HepG2 (cell line): ENCODE data around the gene AFAP1. TPM values are rescaled to one million over a fixed set of nuclear protein-coding genes. Genes with fewer than 3 reads are reported as not detected.

Experiments
- AKAP8 ChIP-seq: sonication (generic); formaldehyde crosslinking; IDR thresholded peaks from 2 replicates; pipeline ENCODE4 v1.5.1; 2020; ENCODE audit warnings: mild to moderate bottlenecking, missing genetic modification reagents
- BRF2 ChIP-seq: sonication (generic); formaldehyde crosslinking; IDR thresholded peaks from 2 replicates; pipeline ENCODE4 v1.8.1; 2022; ENCODE audit warnings: mild to moderate bottlenecking, missing genetic modification reagents
- CC2D1A ChIP-seq: sonication (generic); formaldehyde crosslinking; IDR thresholded peaks from 2 replicates; pipeline ENCODE4 v1.8.1; 2023; ENCODE audit warnings: mild to moderate bottlenecking, missing genetic modification reagents
- CEBPG ChIP-seq: IDR thresholded peaks from 2 replicates; pipeline ENCODE4 v1.6.1; 2016
- ELF4 ChIP-seq: sonication (generic); formaldehyde crosslinking; IDR thresholded peaks from 2 replicates; pipeline ENCODE4 v1.5.0; 2020; ENCODE audit warnings: missing genetic modification reagents, mild to moderate bottlenecking, moderate library complexity, borderline replicate concordance
- FOXA1 ChIP-seq, 2 experiments: fragments of 450-650 bp in 1 of 2; sonication (generic) in 1 of 2; formaldehyde crosslinking in 1 of 2; IDR thresholded peaks; 2 replicates each; pipeline versions ENCODE4 v1.4.0 to v1.6.1; 2016 to 2020; ENCODE audit warnings: missing genetic modification reagents in 1 of 2
- FOXM1 ChIP-seq: sonication (generic); formaldehyde crosslinking; IDR thresholded peaks from 2 replicates; pipeline ENCODE4 v1.5.0; 2020; ENCODE audit warnings: missing genetic modification reagents
- HOXA3 ChIP-seq: sonication (generic); formaldehyde crosslinking; IDR thresholded peaks from 2 replicates; pipeline ENCODE4 v1.5.0; 2020; ENCODE audit warnings: missing genetic modification reagents
- MTF2 ChIP-seq: sonication (generic); formaldehyde crosslinking; IDR thresholded peaks from 2 replicates; pipeline ENCODE4 v1.5.0; 2020; ENCODE audit warnings: missing genetic modification reagents, borderline replicate concordance
- NCOA2 ChIP-seq: sonication (generic); formaldehyde crosslinking; IDR thresholded peaks from 2 replicates; pipeline ENCODE4 v1.8.0; 2022; ENCODE audit warnings: inconsistent platforms
- NFYB ChIP-seq: sonication (generic); formaldehyde crosslinking; IDR thresholded peaks from 2 replicates; pipeline ENCODE4 v1.4.0; 2020; ENCODE audit warnings: missing genetic modification reagents
- SALL1 ChIP-seq: sonication (generic); formaldehyde crosslinking; IDR thresholded peaks from 2 replicates; pipeline ENCODE4 v1.8.0; 2022; ENCODE audit warnings: mild to moderate bottlenecking, missing genetic modification reagents
- ZBTB26 ChIP-seq: IDR thresholded peaks from 2 replicates; pipeline ENCODE4 v1.6.1; 2016; ENCODE audit warnings: missing compliant biosample characterization, missing genetic modification reagents, borderline replicate concordance
- ZNF24 ChIP-seq: fragments of 450-650 bp; IDR thresholded peaks from 2 replicates; pipeline ENCODE4 v1.6.1; 2017; ENCODE audit warnings: antibody characterized with exemption, mild to moderate bottlenecking
- ZNF253 ChIP-seq: sonication (generic); formaldehyde crosslinking; IDR thresholded peaks from 2 replicates; pipeline ENCODE4 v1.8.0; 2022; ENCODE audit warnings: mild to moderate bottlenecking, missing genetic modification reagents, borderline replicate concordance
- ZNF292 ChIP-seq: sonication (generic); formaldehyde crosslinking; IDR thresholded peaks from 2 replicates; pipeline ENCODE4 v1.8.1; 2022; ENCODE audit warnings: mild to moderate bottlenecking, low read depth, missing genetic modification reagents, borderline replicate concordance
- ZNF572 ChIP-seq: sonication (generic); formaldehyde crosslinking; IDR thresholded peaks from 2 replicates; pipeline ENCODE4 v1.5.1; 2020; ENCODE audit warnings: mild to moderate bottlenecking, missing genetic modification reagents
- ZNF644 ChIP-seq: IDR thresholded peaks from 2 replicates; pipeline ENCODE4 v1.6.1; 2016; ENCODE audit warnings: low read depth
- ZNF747 ChIP-seq: sonication (generic); formaldehyde crosslinking; IDR thresholded peaks from 2 replicates; pipeline ENCODE4 v1.8.1; 2023; ENCODE audit warnings: missing genetic modification reagents, mild to moderate bottlenecking, borderline replicate concordance
- ZNF768 ChIP-seq: sonication (generic); formaldehyde crosslinking; IDR thresholded peaks from 2 replicates; pipeline ENCODE4 v1.4.0; 2020; ENCODE audit warnings: missing genetic modification reagents
- polyA plus RNA-seq, 8 experiments: library from polyadenylated mRNA; depleted of rRNA in 3 of 8; stranded (reverse) in 7 of 8; unstranded in 1 of 8; fragments of >200 nt; fragmentation: Illumina TruSeq in 4 of 8; extraction: Trizol in 4 of 8; gene quantifications; 2 replicates each; pipeline versions ENCODE4 v1.2.1 to v1.2.3, GENCODE V29; 2011 to 2016; ENCODE audit warnings: low read depth in 4 of 8, missing spikeins in 1 of 8, mixed read lengths in 1 of 8; ENCODE audit not compliant: insufficient read depth in 1 of 8
- total RNA-seq, 5 experiments: library from RNA; depleted of rRNA; stranded (reverse); fragments of >200 nt; fragmentation: Illumina TruSeq; extraction: Trizol; gene quantifications; 2 replicates each; pipeline ENCODE4 v1.2.3, GENCODE V29; 2016; ENCODE audit warnings: low read depth in 1 of 5
- TF ChIP-seq, protein P1 (sequence below): sonication (generic); formaldehyde crosslinking; conservative IDR thresholded peaks from 2 replicates; pipeline ENCODE4 v1.4.0; 2020; ENCODE audit warnings: missing genetic modification reagents
- TF ChIP-seq, protein P2 (sequence below): sonication (generic); formaldehyde crosslinking; IDR thresholded peaks from 2 replicates; pipeline ENCODE4 v1.8.1; 2023; ENCODE audit warnings: mild to moderate bottlenecking, inconsistent platforms, moderate library complexity, missing genetic modification reagents, borderline replicate concordance
- TF ChIP-seq, protein P3 (sequence below): sonication (generic); formaldehyde crosslinking; IDR thresholded peaks from 2 replicates; pipeline ENCODE4 v1.5.0; 2020; ENCODE audit warnings: mild to moderate bottlenecking, missing genetic modification reagents

AFAP1 gene
- total and polyA plus RNA-seq, 2 of the 13 experiments (the other 11 are each of a cell fraction or from before 2014, with no cell fraction given), result 2.5 TPM

- TF ChIP-seq, protein P1, sequence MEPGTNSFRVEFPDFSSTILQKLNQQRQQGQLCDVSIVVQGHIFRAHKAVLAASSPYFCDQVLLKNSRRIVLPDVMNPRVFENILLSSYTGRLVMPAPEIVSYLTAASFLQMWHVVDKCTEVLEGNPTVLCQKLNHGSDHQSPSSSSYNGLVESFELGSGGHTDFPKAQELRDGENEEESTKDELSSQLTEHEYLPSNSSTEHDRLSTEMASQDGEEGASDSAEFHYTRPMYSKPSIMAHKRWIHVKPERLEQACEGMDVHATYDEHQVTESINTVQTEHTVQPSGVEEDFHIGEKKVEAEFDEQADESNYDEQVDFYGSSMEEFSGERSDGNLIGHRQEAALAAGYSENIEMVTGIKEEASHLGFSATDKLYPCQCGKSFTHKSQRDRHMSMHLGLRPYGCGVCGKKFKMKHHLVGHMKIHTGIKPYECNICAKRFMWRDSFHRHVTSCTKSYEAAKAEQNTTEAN (CRISPR knock-in tag), result no peak
- TF ChIP-seq BRF2 (CRISPR knock-in tag), result no peak
- TF ChIP-seq ZBTB26 (CRISPR knock-in tag), result no peak
- peak; percentile 95 for TF ChIP-seq ZNF768
- no peak for TF ChIP-seq ZNF24
- TF ChIP-seq, protein P2, sequence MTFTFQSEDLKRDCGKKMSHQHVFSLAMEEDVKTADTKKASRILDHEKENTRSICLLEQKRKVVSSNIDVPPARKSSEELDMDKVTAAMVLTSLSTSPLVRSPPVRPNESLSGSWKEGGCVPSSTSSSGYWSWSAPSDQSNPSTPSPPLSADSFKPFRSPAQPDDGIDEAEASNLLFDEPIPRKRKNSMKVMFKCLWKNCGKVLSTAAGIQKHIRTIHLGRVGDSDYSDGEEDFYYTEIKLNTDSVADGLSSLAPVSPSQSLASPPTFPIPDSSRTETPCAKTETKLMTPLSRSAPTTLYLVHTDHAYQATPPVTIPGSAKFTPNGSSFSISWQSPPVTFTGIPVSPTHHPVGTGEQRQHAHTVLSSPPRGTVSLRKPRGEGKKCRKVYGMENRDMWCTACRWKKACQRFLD (CRISPR knock-in tag), result no peak
- TF ChIP-seq CC2D1A, result no peak
- no peak for TF ChIP-seq FOXM1
- 0 out of 2 replicates have a peak, but pooled peaks have one; percentile 14 for TF ChIP-seq SALL1 (CRISPR knock-in tag)
- peak; percentile 67 for TF ChIP-seq CEBPG (CRISPR knock-in tag)
- no peak; the same call in 1 of the 2 replicates for TF ChIP-seq ZNF253 (CRISPR knock-in tag)
- no peak for TF ChIP-seq ZNF644 (CRISPR knock-in tag)
- no peak for TF ChIP-seq ZNF747 (CRISPR knock-in tag)
- peak; percentile 50; the same call in 1 of the 2 replicates for TF ChIP-seq ZNF292
- TF ChIP-seq, protein P3, sequence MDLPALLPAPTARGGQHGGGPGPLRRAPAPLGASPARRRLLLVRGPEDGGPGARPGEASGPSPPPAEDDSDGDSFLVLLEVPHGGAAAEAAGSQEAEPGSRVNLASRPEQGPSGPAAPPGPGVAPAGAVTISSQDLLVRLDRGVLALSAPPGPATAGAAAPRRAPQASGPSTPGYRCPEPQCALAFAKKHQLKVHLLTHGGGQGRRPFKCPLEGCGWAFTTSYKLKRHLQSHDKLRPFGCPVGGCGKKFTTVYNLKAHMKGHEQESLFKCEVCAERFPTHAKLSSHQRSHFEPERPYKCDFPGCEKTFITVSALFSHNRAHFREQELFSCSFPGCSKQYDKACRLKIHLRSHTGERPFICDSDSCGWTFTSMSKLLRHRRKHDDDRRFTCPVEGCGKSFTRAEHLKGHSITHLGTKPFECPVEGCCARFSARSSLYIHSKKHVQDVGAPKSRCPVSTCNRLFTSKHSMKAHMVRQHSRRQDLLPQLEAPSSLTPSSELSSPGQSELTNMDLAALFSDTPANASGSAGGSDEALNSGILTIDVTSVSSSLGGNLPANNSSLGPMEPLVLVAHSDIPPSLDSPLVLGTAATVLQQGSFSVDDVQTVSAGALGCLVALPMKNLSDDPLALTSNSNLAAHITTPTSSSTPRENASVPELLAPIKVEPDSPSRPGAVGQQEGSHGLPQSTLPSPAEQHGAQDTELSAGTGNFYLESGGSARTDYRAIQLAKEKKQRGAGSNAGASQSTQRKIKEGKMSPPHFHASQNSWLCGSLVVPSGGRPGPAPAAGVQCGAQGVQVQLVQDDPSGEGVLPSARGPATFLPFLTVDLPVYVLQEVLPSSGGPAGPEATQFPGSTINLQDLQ (CRISPR knock-in tag), result no peak
- TF ChIP-seq NFYB (CRISPR knock-in tag), result no peak
- no peak for TF ChIP-seq ELF4 (CRISPR knock-in tag)
- TF ChIP-seq MTF2 (CRISPR knock-in tag), result no peak
- TF ChIP-seq ZNF572, result no peak
- no peak for TF ChIP-seq NCOA2 (CRISPR knock-in tag)
- TF ChIP-seq AKAP8 (CRISPR knock-in tag), result no peak
- TF ChIP-seq FOXA1 (IDR thresholded peaks at IDR 0.05), result no peak
- TF ChIP-seq FOXA1 (CRISPR knock-in tag; IDR thresholded peaks at IDR 0.05), result no peak
- TF ChIP-seq HOXA3 (CRISPR knock-in tag), result 0 out of 2 replicates have a peak, but pooled peaks have one; percentile 6
These were observed 27.4 kb upstream of the AFAP1 start (continued) for GRCh38 chr4:7967063-7967440.
